GM23338 (cell line): ENCODE measurements around the gene ATP2B1. TPM values are rescaled to one million over a fixed set of nuclear protein-coding genes. Genes with fewer than 3 reads are reported as not detected.

Experiments
- ATAC-seq: fragments of 200-7000 bp; cut with Tn5 transposase; 3 replicates; pipeline ENCODE4 v1.9.1; 2020
- DNase-seq: peaks from one replicate; pipeline ENCODE4 v3.0.0-alpha.2; 2015; ENCODE audit warnings: low spot score
- H2AFZ ChIP-seq: fragments of 200-600 bp; sonication (generic); 2 replicates; pipeline ENCODE4 v1.8.0; 2016; ENCODE audit warnings: antibody characterized with exemption, mild to moderate bottlenecking, moderate library complexity
- H3F3A ChIP-seq: fragments of 200-600 bp; sonication (generic); replicated peaks from 2 replicates; pipeline ENCODE4 v1.8.0; 2017; ENCODE audit warnings: antibody characterized with exemption, mixed run types, low read depth
- H3K27ac ChIP-seq: fragments of 200-600 bp; sonication (generic); 2 replicates; pipeline ENCODE4 v1.6.1; 2016; ENCODE audit warnings: low read depth
- H3K27me3 ChIP-seq: fragments of 200-600 bp; sonication (generic); 2 replicates; pipeline ENCODE4 v1.8.0; 2016; ENCODE audit warnings: mild to moderate bottlenecking, mixed run types, moderate library complexity; ENCODE audit not compliant: insufficient read depth
- H3K36me3 ChIP-seq: fragments of 200-600 bp; sonication (generic); 2 replicates; pipeline ENCODE4 v1.8.0; 2016; ENCODE audit warnings: mild to moderate bottlenecking; ENCODE audit not compliant: insufficient read depth
- H3K4me1 ChIP-seq: fragments of 200-600 bp; sonication (generic); 2 replicates; pipeline ENCODE4 v1.8.0; 2016; ENCODE audit warnings: mild to moderate bottlenecking, moderate library complexity; ENCODE audit not compliant: insufficient read depth
- H3K4me2 ChIP-seq: fragments of 200-600 bp; sonication (generic); 2 replicates; pipeline ENCODE4 v1.7.1; 2017; ENCODE audit warnings: mixed run types
- H3K4me3 ChIP-seq: fragments of 200-600 bp; sonication (generic); 2 replicates; pipeline ENCODE4 v1.6.1; 2016; ENCODE audit warnings: mixed run types
- H3K79me2 ChIP-seq: fragments of 200-600 bp; sonication (generic); replicated peaks from 2 replicates; pipeline ENCODE4 v1.8.0; 2017; ENCODE audit warnings: mild to moderate bottlenecking; ENCODE audit not compliant: insufficient read depth
- H3K9me2 ChIP-seq: fragments of 200-600 bp; sonication (generic); 2 replicates; pipeline ENCODE4 v1.8.0; 2017; ENCODE audit not compliant: insufficient read depth
- H4K20me1 ChIP-seq: fragments of 200-600 bp; sonication (generic); replicated peaks from 2 replicates; pipeline ENCODE4 v1.8.0; 2017; ENCODE audit warnings: mild to moderate bottlenecking; ENCODE audit not compliant: insufficient read depth
- H3K27ac Mint-ChIP-seq: 2 replicates; pipeline ENCODE4 v1.8.0; 2020; ENCODE audit warnings: inconsistent platforms, mild to moderate bottlenecking, moderate library complexity, mixed read lengths
- H3K27me3 Mint-ChIP-seq: 3 replicates; pipeline ENCODE4 v1.8.0; 2022; ENCODE audit warnings: low read depth, mild to moderate bottlenecking, moderate library complexity, mixed read lengths, inconsistent platforms; ENCODE audit not compliant: insufficient read depth, poor library complexity
- H3K36me3 Mint-ChIP-seq: 3 replicates; pipeline ENCODE4 v1.8.0; 2021; ENCODE audit warnings: low read depth, mild to moderate bottlenecking, inconsistent platforms, moderate library complexity, mixed read lengths
- H3K4me1 Mint-ChIP-seq: 3 replicates; pipeline ENCODE4 v1.8.0; 2020; ENCODE audit warnings: mild to moderate bottlenecking, inconsistent platforms, mixed read lengths
- H3K4me3 Mint-ChIP-seq: 3 replicates; pipeline ENCODE4 v1.8.0; 2021; ENCODE audit warnings: moderate library complexity, mild to moderate bottlenecking, inconsistent platforms, mixed read lengths
- H3K9me3 Mint-ChIP-seq: 3 replicates; pipeline ENCODE4 v1.8.0; 2020; ENCODE audit warnings: moderate library complexity, mild to moderate bottlenecking, inconsistent platforms, mixed read lengths
- CREB1 ChIP-seq: fragments of 250-450 bp; sonication (Bioruptor Pico); IDR thresholded peaks from 2 replicates; pipeline ENCODE4 v1.5.0; 2020; ENCODE audit warnings: low read depth, mild to moderate bottlenecking, moderate library complexity
- EZH2 ChIP-seq: fragments of 200-600 bp; sonication (generic); IDR thresholded peaks from one replicate; pipeline ENCODE4 v1.8.0; 2017; ENCODE audit warnings: antibody characterized with exemption, mild to moderate bottlenecking, low read depth; ENCODE audit not compliant: unreplicated experiment
- POLR2AphosphoS5 ChIP-seq: IDR thresholded peaks from 2 replicates; pipeline ENCODE4 v1.6.1; 2016; ENCODE audit warnings: antibody characterized with exemption, low read depth
- ZNF114 ChIP-seq: fragments of 250-450 bp; sonication (Bioruptor Pico); IDR thresholded peaks from 2 replicates; pipeline ENCODE4 v1.5.0; 2020; ENCODE audit warnings: mild to moderate bottlenecking, moderate library complexity
- polyA plus RNA-seq: library from polyadenylated mRNA; unstranded; fragments of >200 nt; fragmentation: Nextera tagmentation; extraction: Ambion mirVana; gene quantifications from 2 replicates; pipeline ENCODE4 v1.2.1, GENCODE V29; 2016
- total RNA-seq: library from RNA; depleted of rRNA; stranded (reverse); fragments of >200 nt; shearing (Covaris generic); gene quantifications from 2 replicates; pipeline ENCODE4 v1.2.3, GENCODE V29; 2014
- TF ChIP-seq, protein P1 (sequence below): fragments of 250-450 bp; sonication (Bioruptor Pico); IDR thresholded peaks from 2 replicates; pipeline ENCODE4 v1.5.0; 2020; ENCODE audit warnings: mild to moderate bottlenecking, moderate library complexity

ATP2B1 gene
- total and polyA plus RNA-seq, 2 experiments from 2014 or later: 39.3 to 42.3 TPM

DNA sequence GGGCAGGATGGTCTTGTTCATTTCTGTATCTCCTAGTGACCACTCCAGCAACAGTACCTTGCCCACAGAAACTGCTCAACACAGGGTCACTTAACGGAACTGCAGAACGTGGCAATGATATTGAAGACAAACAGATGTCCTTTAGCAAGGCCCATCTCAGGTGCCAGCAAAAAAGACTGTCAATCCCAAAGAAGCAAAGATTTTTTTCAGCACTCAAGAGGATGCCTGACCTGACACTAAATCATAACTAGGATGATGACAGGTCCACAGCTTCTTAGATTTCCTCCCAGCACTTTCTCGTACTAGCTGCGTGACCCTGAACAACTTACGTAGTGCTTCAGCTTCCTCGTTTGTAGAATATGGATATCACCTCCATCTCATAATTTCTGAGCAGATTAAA is 39.4 kb downstream of the ATP2B1 start:
- Mint-ChIP-seq H3K9me3 (no peaks in the 10 kb centered on the region), H3K36me3 (no peaks in the 10 kb centered on the region)

More for the DNA sequence above, 39.4 kb downstream of the ATP2B1 start:
- H3K27me3 ChIP-seq: no peaks in the 10 kb centered on the region
- no peak for DNase-seq
- no peak overlapping the region for H3K27ac Mint-ChIP-seq
- TF ChIP-seq POLR2AphosphoS5 (no peak), EZH2 (no peak), ZNF114 (CRISPR knock-in tag) (no peak), CREB1 (CRISPR knock-in tag) (no peak)
- TF ChIP-seq, protein P1, sequence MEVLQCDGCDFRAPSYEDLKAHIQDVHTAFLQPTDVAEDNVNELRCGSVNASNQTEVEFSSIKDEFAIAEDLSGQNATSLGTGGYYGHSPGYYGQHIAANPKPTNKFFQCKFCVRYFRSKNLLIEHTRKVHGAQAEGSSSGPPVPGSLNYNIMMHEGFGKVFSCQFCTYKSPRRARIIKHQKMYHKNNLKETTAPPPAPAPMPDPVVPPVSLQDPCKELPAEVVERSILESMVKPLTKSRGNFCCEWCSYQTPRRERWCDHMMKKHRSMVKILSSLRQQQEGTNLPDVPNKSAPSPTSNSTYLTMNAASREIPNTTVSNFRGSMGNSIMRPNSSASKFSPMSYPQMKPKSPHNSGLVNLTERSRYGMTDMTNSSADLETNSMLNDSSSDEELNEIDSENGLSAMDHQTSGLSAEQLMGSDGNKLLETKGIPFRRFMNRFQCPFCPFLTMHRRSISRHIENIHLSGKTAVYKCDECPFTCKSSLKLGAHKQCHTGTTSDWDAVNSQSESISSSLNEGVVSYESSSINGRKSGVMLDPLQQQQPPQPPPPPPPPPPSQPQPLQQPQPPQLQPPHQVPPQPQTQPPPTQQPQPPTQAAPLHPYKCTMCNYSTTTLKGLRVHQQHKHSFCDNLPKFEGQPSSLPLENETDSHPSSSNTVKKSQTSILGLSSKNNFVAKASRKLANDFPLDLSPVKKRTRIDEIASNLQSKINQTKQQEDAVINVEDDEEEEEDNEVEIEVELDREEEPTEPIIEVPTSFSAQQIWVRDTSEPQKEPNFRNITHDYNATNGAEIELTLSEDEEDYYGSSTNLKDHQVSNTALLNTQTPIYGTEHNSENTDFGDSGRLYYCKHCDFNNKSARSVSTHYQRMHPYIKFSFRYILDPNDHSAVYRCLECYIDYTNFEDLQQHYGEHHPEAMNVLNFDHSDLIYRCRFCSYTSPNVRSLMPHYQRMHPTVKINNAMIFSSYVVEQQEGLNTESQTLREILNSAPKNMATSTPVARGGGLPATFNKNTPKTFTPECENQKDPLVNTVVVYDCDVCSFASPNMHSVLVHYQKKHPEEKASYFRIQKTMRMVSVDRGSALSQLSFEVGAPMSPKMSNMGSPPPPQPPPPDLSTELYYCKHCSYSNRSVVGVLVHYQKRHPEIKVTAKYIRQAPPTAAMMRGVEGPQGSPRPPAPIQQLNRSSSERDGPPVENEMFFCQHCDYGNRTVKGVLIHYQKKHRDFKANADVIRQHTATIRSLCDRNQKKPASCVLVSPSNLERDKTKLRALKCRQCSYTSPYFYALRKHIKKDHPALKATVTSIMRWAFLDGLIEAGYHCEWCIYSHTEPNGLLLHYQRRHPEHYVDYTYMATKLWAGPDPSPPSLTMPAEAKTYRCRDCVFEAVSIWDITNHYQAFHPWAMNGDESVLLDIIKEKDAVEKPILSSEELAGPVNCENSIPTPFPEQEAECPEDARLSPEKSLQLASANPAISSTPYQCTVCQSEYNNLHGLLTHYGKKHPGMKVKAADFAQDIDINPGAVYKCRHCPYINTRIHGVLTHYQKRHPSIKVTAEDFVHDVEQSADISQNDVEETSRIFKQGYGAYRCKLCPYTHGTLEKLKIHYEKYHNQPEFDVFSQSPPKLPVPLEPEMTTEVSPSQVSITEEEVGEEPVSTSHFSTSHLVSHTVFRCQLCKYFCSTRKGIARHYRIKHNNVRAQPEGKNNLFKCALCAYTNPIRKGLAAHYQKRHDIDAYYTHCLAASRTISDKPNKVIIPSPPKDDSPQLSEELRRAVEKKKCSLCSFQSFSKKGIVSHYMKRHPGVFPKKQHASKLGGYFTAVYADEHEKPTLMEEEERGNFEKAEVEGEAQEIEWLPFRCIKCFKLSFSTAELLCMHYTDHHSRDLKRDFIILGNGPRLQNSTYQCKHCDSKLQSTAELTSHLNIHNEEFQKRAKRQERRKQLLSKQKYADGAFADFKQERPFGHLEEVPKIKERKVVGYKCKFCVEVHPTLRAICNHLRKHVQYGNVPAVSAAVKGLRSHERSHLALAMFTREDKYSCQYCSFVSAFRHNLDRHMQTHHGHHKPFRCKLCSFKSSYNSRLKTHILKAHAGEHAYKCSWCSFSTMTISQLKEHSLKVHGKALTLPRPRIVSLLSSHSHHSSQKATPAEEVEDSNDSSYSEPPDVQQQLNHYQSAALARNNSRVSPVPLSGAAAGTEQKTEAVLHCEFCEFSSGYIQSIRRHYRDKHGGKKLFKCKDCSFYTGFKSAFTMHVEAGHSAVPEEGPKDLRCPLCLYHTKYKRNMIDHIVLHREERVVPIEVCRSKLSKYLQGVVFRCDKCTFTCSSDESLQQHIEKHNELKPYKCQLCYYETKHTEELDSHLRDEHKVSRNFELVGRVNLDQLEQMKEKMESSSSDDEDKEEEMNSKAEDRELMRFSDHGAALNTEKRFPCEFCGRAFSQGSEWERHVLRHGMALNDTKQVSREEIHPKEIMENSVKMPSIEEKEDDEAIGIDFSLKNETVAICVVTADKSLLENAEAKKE (CRISPR knock-in tag): no peak
- H3K4me3 ChIP-seq: no peak overlapping the region
- no peaks in the 10 kb centered on the region for H3K4me1 ChIP-seq
- H3K27me3 Mint-ChIP-seq: no peaks in the 10 kb centered on the region
- H3K79me2 ChIP-seq: peaks cover 51% of the 10 kb centered on the region
- H2AFZ ChIP-seq: no peak overlapping the region
- ATAC-seq: no peak
- no peaks in the 10 kb centered on the region for H3K36me3 ChIP-seq
- H3K4me3 Mint-ChIP-seq: no peak overlapping the region
- H3F3A ChIP-seq: no peaks in the 10 kb centered on the region
- no peaks in the 10 kb centered on the region for H4K20me1 ChIP-seq
- 0 out of 2 replicates have a peak, but pooled peaks cover 3% of the 10 kb centered on the region for H3K9me2 ChIP-seq
- no peak overlapping the region for H3K27ac ChIP-seq
- H3K4me1 Mint-ChIP-seq: peaks cover 9% of the 10 kb centered on the region
- H3K4me2 ChIP-seq: no peak overlapping the region
